ENCODE measurements around the gene ERLIN1.

ERLIN1 gene

GRCh38 chr10:100168313-100168643, 17.6 kb downstream of the ERLIN1 start:
- no peak for DNase-seq

GRCh38 chr10:100167553-100168312, 18.1 kb downstream of the ERLIN1 start:
- no peak for DNase-seq

GRCh38 chr10:100163704-100164621, 21.9 kb downstream of the ERLIN1 start:
- DNase-seq: no peak

GRCh38 chr10:100162696-100163095, 23.1 kb downstream of the ERLIN1 start:
- DNase-seq: no peak

- DNase-seq: no peak
Measured at GRCh38 chr10:100158044-100158805, 27.6 kb downstream of the ERLIN1 start.

GRCh38 chr10:100157156-100157555, 28.7 kb downstream of the ERLIN1 start:
- no peak for DNase-seq

- no peak for DNase-seq
Measured at GRCh38 chr10:100155936-100156335, 29.9 kb downstream of the ERLIN1 start.

GRCh38 chr10:100154666-100155065, 31.2 kb downstream of the ERLIN1 start:
- DNase-seq: no peak

- DNase-seq: no peak
Measured at GRCh38 chr10:100153239-100153825, 32.5 kb downstream of the ERLIN1 start.

GRCh38 chr10:100151723-100152300, 34.0 kb downstream of the ERLIN1 start:
- DNase-seq: no peak

- peak; percentile 44 to 65 for DNase-seq
Measured at GRCh38 chr10:100148353-100149211, 37.2 kb downstream of the ERLIN1 start.

- DNase-seq: no peak
Measured at GRCh38 chr10:100146875-100147650, 38.8 kb downstream of the ERLIN1 start.

- DNase-seq: no peak
Measured at GRCh38 chr10:100146398-100146797, 39.4 kb downstream of the ERLIN1 start.

GRCh38 chr10:100143756-100144155, 42.1 kb downstream of the ERLIN1 start:
- DNase-seq: no peak

- DNase-seq: no peak
Measured at GRCh38 chr10:100141446-100142087, 44.3 kb downstream of the ERLIN1 start.

GRCh38 chr10:100140070-100140469, 45.8 kb downstream of the ERLIN1 start:
- no peak for DNase-seq

GRCh38 chr10:100138921-100139496, 46.8 kb downstream of the ERLIN1 start:
- DNase-seq: no peak

GRCh38 chr10:100135486-100135885, 50.3 kb downstream of the ERLIN1 start:
- DNase-seq: no peak

- no peak for DNase-seq
Measured at GRCh38 chr10:100133801-100134200, 52.0 kb downstream of the ERLIN1 start.

GRCh38 chr10:100132427-100132826, 53.4 kb downstream of the ERLIN1 start:
- no peak for DNase-seq
